Natural killer cell (primary cell): Measurements from ENCODE around the gene RNF13. TPM values are rescaled to one million over a fixed set of nuclear protein-coding genes. Genes with fewer than 3 reads are reported as not detected.
"Not testable (repeated sequence)": the region's sequence is repeated elsewhere in the genome, so short reads cannot be mapped to it uniquely, and the experiment has no call there.

Experiments
- ATAC-seq, 3 donors: fragments of 150-1000 bp in 2 of 3; fragments of 200-7000 bp in 1 of 3; cut with Tn5 transposase; 1 replicate in 1 of 3; 2 replicates in 2 of 3; pipeline ENCODE4 v1.10.0; 2021; ENCODE audit warnings: mild to moderate bottlenecking in 2 of 3, moderate library complexity in 2 of 3
- DNase-seq, 2 donors: peaks; one replicate each; pipeline versions ENCODE4 v3.0.0 to v3.0.0-alpha.2; 2013 to 2021; ENCODE audit warnings: mixed read lengths in 1 of 2
- H3K27ac ChIP-seq: one replicate; pipeline ENCODE4 v1.5.1; 2013; ENCODE audit warnings: mild to moderate bottlenecking, low read length
- H3K27me3 ChIP-seq: one replicate; pipeline ENCODE4 v1.6.1; 2013; ENCODE audit warnings: low read length; ENCODE audit not compliant: control insufficient read depth, insufficient read depth
- H3K36me3 ChIP-seq: one replicate; pipeline ENCODE4 v1.6.1; 2013; ENCODE audit warnings: low read length; ENCODE audit not compliant: control insufficient read depth, insufficient read depth
- H3K4me1 ChIP-seq: one replicate; pipeline ENCODE4 v1.6.1; 2013; ENCODE audit warnings: low read length; ENCODE audit not compliant: control insufficient read depth, insufficient read depth
- H3K4me3 ChIP-seq: one replicate; pipeline ENCODE4 v1.5.1; 2013; ENCODE audit warnings: low read length
- H3K9me3 ChIP-seq: one replicate; pipeline ENCODE4 v1.6.1; 2013; ENCODE audit warnings: low read length; ENCODE audit not compliant: control insufficient read depth, insufficient read depth
- H3K27ac Mint-ChIP-seq, 2 donors: one replicate each; pipeline ENCODE4 v1.8.0; 2022; ENCODE audit warnings: mild to moderate bottlenecking in 2 of 2, mixed read lengths in 2 of 2, moderate library complexity in 1 of 2
- H3K27me3 Mint-ChIP-seq, 2 donors: one replicate each; pipeline ENCODE4 v1.8.0; 2022; ENCODE audit warnings: low read depth in 2 of 2, mixed read lengths in 2 of 2
- H3K36me3 Mint-ChIP-seq: one replicate; pipeline ENCODE4 v1.8.0; 2022; ENCODE audit warnings: mixed read lengths
- H3K4me1 Mint-ChIP-seq, 2 donors: one replicate each; pipeline ENCODE4 v1.8.0; 2022; ENCODE audit warnings: mixed read lengths in 2 of 2
- H3K4me3 Mint-ChIP-seq: one replicate; pipeline ENCODE4 v1.8.0; 2022; ENCODE audit warnings: mild to moderate bottlenecking, moderate library complexity, mixed read lengths
- H3K9me3 Mint-ChIP-seq, 2 donors: one replicate each; pipeline ENCODE4 v1.8.0; 2022; ENCODE audit warnings: mixed read lengths in 2 of 2
- CTCF ChIP-seq: fragments of 200-600 bp; IDR thresholded peaks from one replicate; pipeline ENCODE4 v1.8.0; 2022; ENCODE audit warnings: antibody characterized with exemption
- WGBS: methylation state at CpG from one replicate; pipeline ENCODE4 v1.1.7; 2013; ENCODE audit warnings: missing lambda C conversion rate; ENCODE audit not compliant: insufficient coverage; 5-methylcytosine and 5-hydroxymethylcytosine counted together
- intact Hi-C: fragments of 100-400 bp; cut with micrococcal nuclease; formaldehyde crosslinking; loops from one replicate; pipeline ENCODE4 v1.14.2; 2022
- total RNA-seq, 4 donors: library from RNA; stranded (reverse); fragments of 120-200 nt in 1 of 4; gene quantifications; one replicate each; pipeline versions ENCODE4 v1.2.3 to v1.2.4, GENCODE V29; 2013 to 2022

The RNF13 gene
- total RNA-seq, 3 donors from 2014 or later (not counting 1 experiment from before 2014, with no cell fraction given), result 57.4 to 69.7 (median 66.6) TPM

- no peak for ATAC-seq
- Mint-ChIP-seq H3K27ac (no peak overlapping the region), H3K4me1 (peaks cover 23 to 34% of the 10 kb centered on the region in 2 donors)
These were observed 70.1 kb downstream of the RNF13 start for GRCh38 chr3:149883134-149883533.

GRCh38 chr3:149883860-149884259, 70.8 kb downstream of the RNF13 start:
- H3K27me3 Mint-ChIP-seq, intact Hi-C loops, H3K27ac ChIP-seq, H3K4me1 ChIP-seq, H3K9me3 ChIP-seq, H3K27ac Mint-ChIP-seq, H3K36me3 ChIP-seq, ATAC-seq, H3K4me3 Mint-ChIP-seq, H3K36me3 Mint-ChIP-seq, DNase-seq, H3K4me3 ChIP-seq, H3K27me3 ChIP-seq, H3K9me3 Mint-ChIP-seq: not testable (repeated sequence)
- peaks cover 23 to 34% of the 10 kb centered on the region in 2 donors for H3K4me1 Mint-ChIP-seq
- over 99% methylated on average over 5 of the region's 5 CpGs for WGBS

More at GRCh38 chr3:149883134-149883533, 70.1 kb downstream of the RNF13 start:
- H3K36me3 Mint-ChIP-seq, result no peaks in the 10 kb centered on the region
- no CpG with 5 or more reads among the region's 1 CpG for WGBS
- no peak overlapping the region for H3K4me3 Mint-ChIP-seq
- Histone ChIP-seq H3K27ac (no peak overlapping the region), H3K36me3 (peaks cover 2% of the 10 kb centered on the region), H3K9me3 (no peaks in the 10 kb centered on the region), H3K4me3 (no peak overlapping the region), H3K4me1 (no peaks in the 10 kb centered on the region), H3K27me3 (no peaks in the 10 kb centered on the region)
- no peak for TF ChIP-seq CTCF
- H3K9me3 Mint-ChIP-seq, result peaks cover 3 to 4% of the 10 kb centered on the region in 2 donors
- intact Hi-C loops, result no loop called here
- DNase-seq, result no peak
- no peaks in the 10 kb centered on the region for H3K27me3 Mint-ChIP-seq

GRCh38 chr3:149884848-149885247, 71.8 kb downstream of the RNF13 start:
- H3K9me3 Mint-ChIP-seq, H3K36me3 Mint-ChIP-seq, H3K4me3 ChIP-seq, ATAC-seq, DNase-seq, H3K4me3 Mint-ChIP-seq, H3K27me3 ChIP-seq, H3K4me1 ChIP-seq, intact Hi-C loops, H3K27me3 Mint-ChIP-seq, H3K9me3 ChIP-seq, H3K27ac ChIP-seq, H3K36me3 ChIP-seq: not testable (repeated sequence)
- H3K27ac Mint-ChIP-seq, result peak overlapping the region; percentile 1 to 13
- peaks cover 25 to 39% of the 10 kb centered on the region in 2 donors for H3K4me1 Mint-ChIP-seq

GRCh38 chr3:149886957-149887356, 73.9 kb downstream of the RNF13 start:
- peaks cover 3 to 4% of the 10 kb centered on the region in 2 donors for H3K9me3 Mint-ChIP-seq
- WGBS, result 98% methylated on average over 8 of the region's 9 CpGs
- intact Hi-C loops, result no loop called here
- H3K27ac Mint-ChIP-seq, result no peak overlapping the region
- TF ChIP-seq CTCF, result no peak
- H3K4me3 Mint-ChIP-seq, result no peak overlapping the region
- no peak overlapping the region for H3K4me3 ChIP-seq
- no peaks in the 10 kb centered on the region for H3K9me3 ChIP-seq
- no peaks in the 10 kb centered on the region for H3K27me3 Mint-ChIP-seq
- no peak for DNase-seq
- no peak overlapping the region for H3K27ac ChIP-seq
- H3K36me3 ChIP-seq, result peaks cover 3% of the 10 kb centered on the region
- H3K27me3 ChIP-seq, result no peaks in the 10 kb centered on the region
- no peaks in the 10 kb centered on the region for H3K4me1 ChIP-seq
- H3K4me1 Mint-ChIP-seq, result peaks cover 39 to 50% of the 10 kb centered on the region in 2 donors
- H3K36me3 Mint-ChIP-seq, result no peaks in the 10 kb centered on the region
- no peak for ATAC-seq

- Histone ChIP-seq H3K4me1 (no peaks in the 10 kb centered on the region), H3K36me3 (peaks cover 6% of the 10 kb centered on the region), H3K4me3 (no peak overlapping the region), H3K9me3 (no peaks in the 10 kb centered on the region), H3K27me3 (no peaks in the 10 kb centered on the region), H3K27ac (no peak overlapping the region)
- Mint-ChIP-seq H3K4me3 (no peak overlapping the region), H3K27ac (peak overlapping the region in 1 of 2 donors; percentile 59), H3K9me3 (no peaks in the 10 kb centered on the region), H3K36me3 (no peaks in the 10 kb centered on the region), H3K27me3 (no peaks in the 10 kb centered on the region), H3K4me1 (peaks cover 16 to 20% of the 10 kb centered on the region in 2 donors)
- DNase-seq (no peak), ATAC-seq (no peak)
- intact Hi-C loops, result no loop called here
- TF ChIP-seq CTCF, result no peak
These were observed 78.6 kb downstream of the RNF13 start for GRCh38 chr3:149891621-149892020.
